ENCODE data around the gene ZNF382.

Gene ZNF382

DNA sequence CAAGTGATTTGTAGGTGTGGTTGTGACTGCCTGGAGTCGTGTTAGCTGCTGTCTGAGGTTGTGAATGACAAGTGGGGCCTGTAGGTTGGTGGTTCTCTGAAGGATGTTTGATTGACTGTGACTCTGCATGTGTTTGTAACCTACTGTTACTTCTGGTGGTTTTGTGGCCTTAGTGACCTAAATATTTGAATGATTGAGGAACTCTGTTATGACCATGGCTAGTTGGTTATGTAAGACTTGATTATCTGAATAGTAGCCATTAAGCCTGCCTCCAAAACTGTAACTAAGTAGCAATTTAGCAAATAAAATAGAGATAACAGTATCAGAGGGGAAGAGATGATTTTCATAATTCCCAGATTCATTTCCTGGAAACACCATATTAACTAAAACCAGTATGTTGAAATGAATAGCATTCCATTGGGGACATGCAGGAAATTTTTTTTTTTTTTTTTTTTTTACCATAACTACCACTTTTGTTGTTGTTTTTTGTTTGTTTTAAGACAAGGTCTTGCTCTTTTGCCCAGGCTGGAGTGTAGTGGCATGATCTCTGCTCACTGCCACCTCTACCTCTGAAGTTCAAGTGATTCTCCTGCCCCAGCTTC, 865 bp downstream of the ZNF382 start:
- H3K9me3 ChIP-seq (ENCODE audit: insufficient read depth, low read length) = peaks cover 30% of the 10 kb centered on the region; the same call in 1 of the 2 replicates
- peaks cover 35% of the 10 kb centered on the region for H3K36me3 ChIP-seq (replicated peaks; ENCODE audit: low read depth, low read length)
- no peaks in the 10 kb centered on the region for H4K20me1 ChIP-seq (ENCODE audit: insufficient read depth, low read length)
- peaks cover 4% of the 10 kb centered on the region; the same call in 1 of the 2 replicates for H3K4me1 ChIP-seq (ENCODE audit: low read length)
- H2AFZ ChIP-seq (ENCODE audit: low read depth, low read length) = peak overlapping the region; percentile 74
- no peaks in the 10 kb centered on the region for H3K27me3 ChIP-seq (ENCODE audit: low read depth, low read length)
- H3K9ac ChIP-seq (ENCODE audit: low read length) = peak overlapping the region; percentile 75
- H3K4me3 ChIP-seq (ENCODE audit: low read length) = peak overlapping the region; percentile 81
- no peak for TF ChIP-seq EZH2phosphoT487 (IDR thresholded peaks at IDR 0.05; ENCODE audit: low read depth)
- TF ChIP-seq, protein P1, sequence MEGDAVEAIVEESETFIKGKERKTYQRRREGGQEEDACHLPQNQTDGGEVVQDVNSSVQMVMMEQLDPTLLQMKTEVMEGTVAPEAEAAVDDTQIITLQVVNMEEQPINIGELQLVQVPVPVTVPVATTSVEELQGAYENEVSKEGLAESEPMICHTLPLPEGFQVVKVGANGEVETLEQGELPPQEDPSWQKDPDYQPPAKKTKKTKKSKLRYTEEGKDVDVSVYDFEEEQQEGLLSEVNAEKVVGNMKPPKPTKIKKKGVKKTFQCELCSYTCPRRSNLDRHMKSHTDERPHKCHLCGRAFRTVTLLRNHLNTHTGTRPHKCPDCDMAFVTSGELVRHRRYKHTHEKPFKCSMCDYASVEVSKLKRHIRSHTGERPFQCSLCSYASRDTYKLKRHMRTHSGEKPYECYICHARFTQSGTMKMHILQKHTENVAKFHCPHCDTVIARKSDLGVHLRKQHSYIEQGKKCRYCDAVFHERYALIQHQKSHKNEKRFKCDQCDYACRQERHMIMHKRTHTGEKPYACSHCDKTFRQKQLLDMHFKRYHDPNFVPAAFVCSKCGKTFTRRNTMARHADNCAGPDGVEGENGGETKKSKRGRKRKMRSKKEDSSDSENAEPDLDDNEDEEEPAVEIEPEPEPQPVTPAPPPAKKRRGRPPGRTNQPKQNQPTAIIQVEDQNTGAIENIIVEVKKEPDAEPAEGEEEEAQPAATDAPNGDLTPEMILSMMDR (IDR thresholded peaks at IDR 0.05; ENCODE audit: low read depth, low read length) = no peak
- peaks cover 34% of the 10 kb centered on the region for H3K79me2 ChIP-seq (ENCODE audit: low read length)
- H3K27ac ChIP-seq (ENCODE audit: low read length) = peak overlapping the region; percentile 57
- H3K4me2 ChIP-seq (ENCODE audit: low read length) = peak overlapping the region; percentile 82

DNA sequence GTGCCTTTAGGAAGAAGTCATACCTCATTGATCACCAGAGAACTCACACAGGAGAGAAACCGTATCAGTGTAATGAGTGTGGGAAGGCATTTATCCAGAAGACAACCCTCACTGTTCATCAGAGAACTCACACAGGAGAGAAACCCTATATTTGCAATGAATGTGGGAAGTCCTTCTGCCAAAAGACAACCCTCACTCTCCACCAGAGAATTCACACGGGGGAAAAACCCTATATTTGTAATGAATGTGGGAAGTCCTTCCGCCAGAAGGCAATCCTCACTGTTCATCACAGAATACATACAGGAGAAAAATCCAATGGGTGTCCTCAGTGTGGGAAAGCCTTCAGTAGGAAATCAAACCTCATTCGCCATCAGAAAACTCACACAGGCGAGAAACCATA, 21.9 kb downstream of the ZNF382 start:
- Histone ChIP-seq H3K36me3 (replicated peaks; ENCODE audit: low read depth, low read length) (peaks cover 48% of the 10 kb centered on the region), H3K9ac (ENCODE audit: low read length) (no peak overlapping the region), H3K27ac (ENCODE audit: low read length) (no peak overlapping the region), H2AFZ (ENCODE audit: low read depth, low read length) (no peak overlapping the region), H3K4me2 (ENCODE audit: low read length) (no peak overlapping the region), H3K27me3 (ENCODE audit: low read depth, low read length) (no peaks in the 10 kb centered on the region), H3K4me1 (ENCODE audit: low read length) (no peaks in the 10 kb centered on the region), H3K4me3 (ENCODE audit: low read length) (no peak overlapping the region), H4K20me1 (ENCODE audit: insufficient read depth, low read length) (no peaks in the 10 kb centered on the region), H3K79me2 (ENCODE audit: low read length) (no peaks in the 10 kb centered on the region), H3K9me3 (ENCODE audit: insufficient read depth, low read length) (peaks cover 59% of the 10 kb centered on the region)
- TF ChIP-seq, protein P1 (IDR thresholded peaks at IDR 0.05; ENCODE audit: low read depth, low read length) = no peak
- no peak for TF ChIP-seq EZH2phosphoT487 (IDR thresholded peaks at IDR 0.05; ENCODE audit: low read depth)

DNA sequence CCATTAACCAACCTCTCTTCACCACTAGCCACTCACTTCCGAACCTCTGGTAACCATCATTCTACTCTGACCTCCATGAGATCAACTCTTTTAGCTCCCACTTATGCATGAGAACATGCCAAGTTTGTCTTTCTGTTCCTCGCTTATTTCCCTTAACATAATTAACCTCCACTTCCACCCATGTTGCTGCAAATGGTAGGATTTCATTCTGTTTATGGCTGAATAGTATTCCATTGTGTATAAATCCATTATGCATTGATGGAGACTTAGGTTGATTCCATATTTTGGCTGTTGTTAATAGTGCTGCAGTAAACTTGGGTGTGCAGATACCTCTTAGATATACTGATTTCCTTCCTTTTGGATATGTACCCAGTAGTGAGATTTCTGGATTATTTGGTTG, 30.2 kb downstream of the ZNF382 start:
- Histone ChIP-seq H3K4me2 (ENCODE audit: low read length) (no peak overlapping the region), H3K36me3 (replicated peaks; ENCODE audit: low read depth, low read length) (peaks cover 25% of the 10 kb centered on the region), H3K27ac (ENCODE audit: low read length) (no peak overlapping the region), H2AFZ (ENCODE audit: low read depth, low read length) (no peak overlapping the region), H3K79me2 (ENCODE audit: low read length) (no peaks in the 10 kb centered on the region), H3K4me1 (ENCODE audit: low read length) (no peaks in the 10 kb centered on the region), H3K27me3 (ENCODE audit: low read depth, low read length) (no peaks in the 10 kb centered on the region), H3K9ac (ENCODE audit: low read length) (no peak overlapping the region), H3K4me3 (ENCODE audit: low read length) (no peak overlapping the region), H4K20me1 (ENCODE audit: insufficient read depth, low read length) (no peaks in the 10 kb centered on the region), H3K9me3 (ENCODE audit: insufficient read depth, low read length) (peaks cover 59% of the 10 kb centered on the region)
- TF ChIP-seq, protein P1 (IDR thresholded peaks at IDR 0.05; ENCODE audit: low read depth, low read length) = no peak
- no peak for TF ChIP-seq EZH2phosphoT487 (IDR thresholded peaks at IDR 0.05; ENCODE audit: low read depth)

DNA sequence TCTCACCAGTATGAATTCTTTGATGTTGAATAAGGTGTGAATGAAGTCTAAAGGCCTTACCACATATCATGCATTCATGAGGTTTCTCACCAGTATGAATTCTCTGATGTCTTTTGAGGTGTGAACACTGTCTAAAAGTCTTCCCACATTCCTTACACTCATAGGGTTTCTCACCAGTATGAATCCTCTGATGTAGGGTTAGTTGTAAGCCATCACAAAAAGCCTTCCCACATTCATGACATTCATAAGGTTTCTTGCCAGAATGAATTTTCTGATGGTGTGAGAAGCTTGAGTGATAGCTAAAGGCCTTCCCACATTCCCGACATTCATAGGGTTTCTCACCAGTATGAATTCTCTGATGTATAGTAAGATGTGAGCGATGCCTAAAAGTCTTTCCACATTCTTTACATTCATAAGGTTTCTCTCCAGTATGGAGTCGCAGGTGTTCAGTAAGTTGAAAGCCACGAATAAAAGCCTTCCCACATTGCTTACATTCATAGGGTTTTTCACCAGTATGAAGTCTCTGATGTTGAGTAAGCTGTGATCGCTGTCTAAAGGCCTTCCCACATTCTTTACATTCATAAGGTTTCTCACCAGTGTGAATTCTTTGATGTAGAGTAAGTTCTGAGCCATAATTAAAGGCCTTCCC, 33.9 kb downstream of the ZNF382 start:
- H3K27me3 ChIP-seq (ENCODE audit: low read depth, low read length) = no peaks in the 10 kb centered on the region
- no peaks in the 10 kb centered on the region for H4K20me1 ChIP-seq (ENCODE audit: insufficient read depth, low read length)
- no peak overlapping the region for H2AFZ ChIP-seq (ENCODE audit: low read depth, low read length)
- peaks cover 64% of the 10 kb centered on the region for H3K9me3 ChIP-seq (ENCODE audit: insufficient read depth, low read length)
- no peak overlapping the region for H3K27ac ChIP-seq (ENCODE audit: low read length)
- H3K9ac ChIP-seq (ENCODE audit: low read length) = no peak overlapping the region
- H3K79me2 ChIP-seq (ENCODE audit: low read length) = no peaks in the 10 kb centered on the region
- no peak overlapping the region for H3K4me3 ChIP-seq (ENCODE audit: low read length)
- TF ChIP-seq EZH2phosphoT487 (IDR thresholded peaks at IDR 0.05; ENCODE audit: low read depth) = no peak
- TF ChIP-seq, protein P1 (IDR thresholded peaks at IDR 0.05; ENCODE audit: low read depth, low read length) = no peak
- no peaks in the 10 kb centered on the region for H3K4me1 ChIP-seq (ENCODE audit: low read length)
- H3K36me3 ChIP-seq (replicated peaks; ENCODE audit: low read depth, low read length) = peaks cover 32% of the 10 kb centered on the region
- no peak overlapping the region for H3K4me2 ChIP-seq (ENCODE audit: low read length)
